DMS153 treated with DMSO at 0.1 percent for 48 hours (cell line): ENCODE measurements around the gene CLDN24.
"Not testable (repeated sequence)": the region's sequence is repeated elsewhere in the genome, so short reads cannot be mapped to it uniquely, and the experiment has no call there.

Experiments used
- DNase-seq: peaks from one replicate; lab custom pipeline; 2025; ENCODE audit not compliant: unreplicated experiment; lab: John Stamatoyannopoulos, UW

The CLDN24 gene

GRCh38 chr4:183347566-183347965 lies 25.3 kb upstream of the CLDN24 start:
- DNase-seq, result no peak

DNA sequence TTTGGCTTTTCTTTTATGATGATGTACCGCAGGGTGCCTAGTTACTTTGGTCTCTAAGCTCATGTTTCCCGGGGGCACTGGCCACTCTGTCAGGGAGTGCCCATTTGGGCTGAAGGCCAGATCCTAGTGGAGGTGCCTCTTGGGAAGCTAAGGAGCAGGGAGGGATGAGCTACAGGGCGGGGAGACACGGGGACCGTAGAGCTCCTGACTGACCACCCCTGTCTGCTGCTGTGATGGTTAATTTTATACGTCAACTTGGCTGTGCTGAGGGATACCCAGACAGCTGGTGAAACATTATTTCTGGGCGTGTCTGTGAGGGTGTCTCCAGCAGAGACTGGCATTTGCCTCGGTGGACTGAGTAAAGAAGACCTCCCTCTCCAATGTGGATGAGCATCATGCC lies 24.9 kb upstream of the CLDN24 start:
- no peak for DNase-seq

DNA sequence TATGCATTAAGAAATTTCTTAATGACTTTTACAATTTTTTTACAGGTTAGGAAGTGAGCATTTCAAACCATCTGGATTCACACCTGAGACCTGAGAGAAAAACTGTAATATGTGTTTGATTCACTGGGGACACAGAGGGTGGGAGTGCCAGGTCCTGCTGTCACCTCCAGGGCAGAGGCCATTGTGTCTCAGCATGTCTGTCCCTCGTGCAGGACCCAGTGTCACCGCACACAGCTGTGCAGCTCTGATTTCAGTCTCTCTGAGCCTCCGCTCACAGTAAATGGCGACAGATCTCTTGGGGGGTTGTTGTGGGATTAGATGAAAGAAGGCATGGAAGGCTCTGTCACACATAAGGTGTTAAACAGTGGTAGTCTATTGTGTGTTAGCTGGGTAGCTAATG lies 23.0 kb upstream of the CLDN24 start:
- DNase-seq, result no peak

- no peak for DNase-seq
Measured at GRCh38 chr4:183344523-183345255, 22.5 kb upstream of the CLDN24 start.

DNA sequence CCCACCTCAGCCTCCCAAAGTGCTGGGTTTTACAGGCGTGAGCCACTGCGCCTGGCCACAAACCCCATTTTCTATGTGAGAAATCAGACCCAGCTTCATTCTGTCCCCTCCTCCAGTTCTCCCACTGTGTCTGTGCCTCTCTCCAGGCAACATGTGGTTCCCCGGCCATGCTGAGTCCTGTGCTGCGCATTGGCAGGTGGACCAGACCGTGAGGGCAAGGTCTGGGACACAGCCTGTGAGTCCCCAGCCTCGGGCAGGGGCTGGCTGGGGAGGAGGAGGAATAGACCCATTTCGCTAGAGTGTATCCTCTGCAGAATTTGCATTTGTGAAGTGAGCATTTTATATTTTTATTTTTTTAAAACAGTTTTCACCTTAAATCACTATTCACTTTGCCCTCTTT lies 21.5 kb upstream of the CLDN24 start:
- DNase-seq, result no peak

DNA sequence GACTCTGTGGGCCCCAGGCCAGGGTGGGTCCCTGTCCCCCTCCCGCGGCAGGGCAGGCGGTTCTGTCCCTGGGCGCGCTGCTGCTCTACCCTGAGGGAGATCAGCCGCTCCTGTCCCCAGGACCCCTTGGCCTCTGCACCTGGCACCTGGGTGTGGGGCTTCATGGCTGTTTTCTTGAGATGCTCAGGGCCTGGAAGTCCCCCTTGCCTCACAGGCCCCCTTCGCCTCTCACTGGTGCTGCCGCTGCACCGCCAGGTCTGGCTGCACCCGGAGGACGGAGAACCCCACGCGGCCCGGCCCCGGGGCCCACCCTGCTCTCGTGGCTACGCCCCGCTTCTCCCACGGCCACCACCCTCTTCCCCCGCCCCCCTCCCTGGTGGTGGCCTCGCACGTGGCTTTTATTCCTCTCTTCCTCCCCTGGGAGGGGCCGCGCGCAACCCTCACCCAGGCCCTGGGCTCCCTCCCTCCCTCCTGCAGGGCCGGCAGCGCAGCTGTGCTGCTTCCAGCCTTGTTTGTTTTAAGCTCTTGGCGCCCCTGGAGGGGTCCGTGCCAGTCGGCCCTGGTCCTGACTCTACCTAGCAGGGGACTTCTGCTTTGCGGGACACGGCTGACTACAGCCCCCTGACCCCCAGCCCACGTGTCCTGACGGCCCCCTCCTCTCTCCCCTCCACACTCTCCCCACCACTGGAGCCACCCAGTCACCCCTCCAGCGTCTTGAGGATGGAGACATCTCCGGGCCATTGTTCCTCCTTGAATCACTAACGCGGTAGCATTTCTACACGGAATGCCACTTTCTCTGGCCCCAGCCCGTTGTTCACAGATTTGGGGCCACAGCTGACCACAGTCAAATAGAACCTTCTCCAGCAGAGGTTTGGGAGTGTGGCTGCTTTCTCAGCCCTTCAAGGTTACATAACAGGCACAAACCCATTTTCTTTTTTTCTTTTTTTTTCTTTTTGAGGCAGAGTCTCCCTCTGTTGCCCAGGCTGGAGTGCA lies 20.6 kb upstream of the CLDN24 start:
- DNase-seq, result no peak

DNA sequence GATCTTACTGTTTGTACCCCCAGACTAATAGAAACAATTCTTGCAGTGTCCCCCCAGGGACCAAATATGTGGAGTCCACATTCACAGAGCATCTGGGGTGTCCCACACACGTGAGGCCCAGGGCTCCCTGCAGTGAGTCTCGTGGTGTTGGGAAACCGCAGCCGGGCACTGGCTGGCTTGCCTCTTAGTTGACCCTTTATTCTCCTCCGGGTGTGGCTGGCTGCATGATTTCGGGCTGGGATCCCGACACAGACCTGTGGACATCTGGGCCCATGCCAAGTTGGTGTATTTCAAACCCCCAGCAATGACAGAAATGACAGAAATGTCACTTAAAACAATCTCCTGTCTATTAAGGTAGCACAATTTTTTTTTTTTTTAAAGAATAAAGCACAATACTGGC lies 15.6 kb upstream of the CLDN24 start:
- no peak for DNase-seq

GRCh38 chr4:183337349-183337748 lies 15.1 kb upstream of the CLDN24 start:
- DNase-seq, result no peak

DNA sequence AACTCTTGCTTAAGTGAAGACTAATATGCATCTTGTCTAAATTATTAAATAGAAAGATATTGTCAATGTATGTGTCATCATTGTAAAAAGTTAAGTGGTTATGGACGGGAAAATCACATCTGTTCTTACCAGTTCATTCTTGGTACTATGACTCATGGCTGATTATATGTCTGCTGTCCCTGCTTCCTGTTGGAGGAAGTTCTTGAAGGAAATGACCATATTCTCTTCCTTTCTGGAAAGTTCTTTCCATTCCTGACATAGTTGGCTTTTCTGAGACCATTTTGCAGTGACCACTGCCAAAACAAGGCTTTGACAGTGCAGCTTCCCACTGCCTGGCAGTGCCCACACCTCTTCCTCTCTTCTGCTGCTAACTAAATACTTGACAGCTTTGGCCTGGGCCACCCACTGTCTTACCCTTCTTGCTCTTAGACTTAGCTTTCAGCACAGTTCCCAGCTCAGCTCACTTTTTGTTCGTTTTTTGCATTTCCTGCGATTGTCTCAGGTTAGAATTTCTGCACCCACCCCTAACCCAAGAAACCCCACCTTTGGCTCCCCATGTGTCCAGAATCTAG lies 13.2 kb upstream of the CLDN24 start:
- DNase-seq, result no peak

DNA sequence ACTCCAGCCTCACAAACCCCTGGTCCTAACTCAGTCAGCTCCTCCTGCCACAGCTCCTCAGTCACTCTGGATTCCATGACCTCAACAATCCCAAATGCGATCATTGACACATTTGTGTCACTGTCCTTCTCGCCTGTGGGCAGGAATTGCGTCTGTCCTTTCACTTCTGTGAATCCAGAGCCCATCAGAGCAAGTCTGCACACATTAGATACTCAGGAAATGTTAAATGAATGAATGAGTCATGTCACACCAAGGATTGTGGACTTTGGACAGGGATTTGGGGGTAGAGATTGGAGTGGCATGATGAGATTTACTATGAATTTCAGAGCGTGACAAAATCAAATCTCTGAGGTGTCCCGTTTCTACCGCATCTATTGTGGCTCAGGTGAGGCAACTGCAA lies 11.8 kb upstream of the CLDN24 start:
- DNase-seq, result peak; percentile 12

- no peak for DNase-seq
Measured at GRCh38 chr4:183333202-183333601, 11.0 kb upstream of the CLDN24 start.

DNA sequence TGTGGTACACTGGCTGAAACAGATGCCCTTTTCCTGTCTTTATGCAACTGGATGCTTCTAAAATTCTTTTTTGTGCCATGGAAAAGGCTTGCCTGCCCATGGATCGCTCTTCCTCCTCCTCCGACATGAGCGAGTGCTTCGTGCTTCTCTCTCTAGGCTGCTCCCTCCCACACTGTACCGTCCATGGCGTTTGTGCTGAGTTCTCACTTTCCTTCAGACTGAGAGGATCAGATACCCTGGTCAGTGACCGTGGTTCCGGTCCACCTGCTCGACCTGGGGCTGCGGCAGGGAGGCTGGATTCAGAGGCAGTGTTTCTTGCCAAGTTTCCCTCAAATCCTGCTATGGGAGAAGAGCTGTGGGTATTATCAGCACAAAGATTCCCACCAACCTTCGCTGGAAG lies 10.2 kb upstream of the CLDN24 start:
- DNase-seq, result no peak

DNA sequence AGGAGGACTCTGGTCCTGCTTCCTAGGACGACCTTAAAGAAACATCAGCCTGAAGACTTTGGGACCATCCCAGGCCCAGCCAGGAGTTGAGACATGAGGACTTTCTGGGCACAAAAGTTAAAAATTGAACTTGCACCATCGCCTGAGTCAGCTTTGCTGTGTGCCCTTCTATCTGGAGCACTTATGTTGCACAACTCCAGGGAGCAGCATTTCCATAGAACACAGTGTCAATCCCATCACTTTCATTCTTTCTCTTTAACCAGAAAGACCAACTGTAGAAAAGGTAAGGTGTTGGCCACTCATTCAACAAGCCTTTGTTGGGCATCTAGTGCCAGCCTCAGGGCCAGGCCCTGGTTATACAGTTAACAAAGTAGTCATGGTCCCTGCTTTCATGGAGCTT lies 8.6 kb upstream of the CLDN24 start:
- no peak for DNase-seq

DNA sequence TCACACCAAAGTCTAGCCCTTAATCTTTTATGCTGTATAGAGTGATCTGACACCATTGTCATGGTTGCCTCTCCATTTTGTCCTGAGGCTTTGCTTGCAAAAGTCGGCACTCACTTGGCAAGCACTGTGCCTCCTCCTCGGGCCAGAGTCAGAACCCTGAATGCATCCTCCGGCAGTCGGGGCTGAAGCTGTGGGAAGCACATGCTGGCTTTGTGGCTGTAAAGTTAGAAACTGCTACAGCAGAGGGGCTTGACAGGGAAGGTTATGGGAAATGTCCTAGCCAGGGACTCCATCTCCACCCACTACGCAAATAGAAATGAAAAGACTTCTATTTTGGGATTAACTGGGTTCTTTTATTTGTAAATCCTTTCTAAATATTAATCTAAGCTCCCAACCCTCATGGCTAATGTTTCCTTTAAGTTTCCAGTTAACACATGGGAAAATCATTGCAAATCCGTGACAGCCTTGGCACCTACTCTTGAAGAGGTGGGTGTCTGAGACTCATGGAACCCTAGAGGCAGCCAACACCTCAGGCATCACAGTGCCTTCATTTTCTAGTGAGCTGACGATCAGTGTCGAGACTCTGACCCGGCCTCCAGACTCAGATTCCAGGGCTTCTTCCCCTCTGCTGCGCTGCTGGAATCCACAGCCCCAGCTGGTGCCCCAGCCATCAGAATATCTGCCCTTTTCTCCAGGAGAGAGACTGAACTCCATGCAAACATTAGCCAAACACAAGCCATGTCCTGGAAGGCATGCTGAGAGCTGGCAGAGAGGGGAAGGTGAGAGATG lies 7.9 kb upstream of the CLDN24 start:
- no peak for DNase-seq

DNA sequence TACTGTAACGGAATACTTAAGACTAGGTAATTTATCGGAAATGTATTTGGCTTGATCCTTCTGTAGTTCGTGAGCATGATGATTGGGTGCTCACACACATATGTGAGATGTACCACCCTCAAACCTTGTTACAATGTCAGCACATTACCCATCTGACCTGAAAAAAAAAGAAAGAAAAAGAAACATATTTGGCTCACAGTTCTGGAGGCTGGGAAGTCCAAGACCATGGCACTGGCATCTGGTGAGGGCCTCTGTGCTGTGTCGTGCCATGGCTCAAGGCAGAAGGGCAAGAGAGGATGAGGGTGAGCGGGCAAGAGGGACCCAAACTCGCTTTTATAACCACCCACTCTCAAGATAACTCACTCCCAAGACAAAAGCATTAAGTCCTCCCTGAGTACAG lies 7.0 kb upstream of the CLDN24 start:
- DNase-seq, result no peak

DNA sequence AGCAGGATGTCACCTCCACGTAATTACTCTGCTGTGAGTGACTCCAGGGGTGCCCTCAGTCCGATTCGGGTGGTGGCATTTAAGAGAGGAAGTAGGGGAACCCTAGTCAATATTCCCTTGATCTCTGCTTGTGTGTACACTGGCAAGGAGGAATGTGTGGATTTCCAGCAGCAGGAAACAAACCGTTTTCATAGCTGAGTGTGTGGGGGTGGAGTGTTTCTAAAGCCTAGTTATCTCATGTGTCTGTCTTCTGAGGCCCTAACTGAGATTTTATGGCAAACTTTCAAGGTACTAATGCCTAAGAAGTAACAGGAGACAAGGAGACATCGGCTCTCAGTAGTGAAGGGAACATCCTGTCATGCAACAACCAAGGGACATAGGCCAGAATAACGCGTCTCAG lies 6.6 kb upstream of the CLDN24 start:
- no peak for DNase-seq

GRCh38 chr4:183327827-183328226 lies 5.6 kb upstream of the CLDN24 start:
- DNase-seq, result no peak

- DNase-seq, result no peak
Measured at GRCh38 chr4:183326853-183327252, 4.6 kb upstream of the CLDN24 start.

DNA sequence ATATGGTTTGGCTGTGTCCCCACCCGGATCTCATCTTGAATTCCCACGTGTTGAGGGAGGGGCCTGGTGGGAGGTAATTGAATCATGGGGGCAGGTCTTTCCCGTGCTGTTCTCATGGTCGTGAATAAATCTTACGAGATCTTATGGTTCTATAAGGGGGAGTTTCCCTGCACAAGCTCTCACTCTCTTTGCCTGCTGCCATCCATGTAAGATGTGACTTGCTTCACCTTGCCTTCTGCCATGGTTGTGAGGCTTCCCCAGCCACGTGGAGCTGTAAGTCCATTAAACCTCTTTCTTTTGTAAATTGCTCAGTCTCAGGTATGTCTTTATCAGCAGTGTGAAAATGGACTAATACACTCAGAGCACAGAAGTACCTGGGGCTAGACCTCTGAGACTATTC lies 4.2 kb upstream of the CLDN24 start:
- DNase-seq, result not testable (repeated sequence)

- DNase-seq, result no peak
Measured at GRCh38 chr4:183324619-183325018, 2.4 kb upstream of the CLDN24 start.

DNA sequence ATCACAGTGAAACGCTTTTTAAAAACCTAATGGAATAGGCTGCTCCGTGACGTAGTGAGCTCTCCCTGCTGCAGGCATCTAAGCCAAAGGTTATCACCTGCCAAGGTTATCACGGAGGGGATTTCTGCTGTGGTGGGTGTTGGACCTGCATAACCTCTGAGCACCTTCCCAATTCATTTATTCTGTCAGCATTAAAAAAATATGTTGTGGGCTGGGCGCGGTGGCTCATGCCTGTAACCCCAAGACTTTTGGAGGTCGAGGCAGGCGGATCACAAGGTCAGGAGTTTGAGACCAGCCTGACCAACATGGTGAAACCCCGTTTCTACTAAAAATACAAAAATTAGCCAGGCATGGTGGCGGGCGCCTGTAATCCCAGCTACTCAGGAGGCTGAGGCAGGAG lies 1.8 kb upstream of the CLDN24 start:
- DNase-seq, result not testable (repeated sequence)
